GM18861 (cell line): ENCODE data around the gene CSK.
"Not testable (repeated sequence)": the region's sequence is repeated elsewhere in the genome, so short reads cannot be mapped to it uniquely, and the experiment has no call there.

Experiments used
- ATAC-seq: cut with Tn5 transposase; IDR thresholded peaks from one replicate; pipeline ENCODE4 v1.9.1; 2021; ENCODE audit not compliant: unreplicated experiment

Gene CSK

DNA sequence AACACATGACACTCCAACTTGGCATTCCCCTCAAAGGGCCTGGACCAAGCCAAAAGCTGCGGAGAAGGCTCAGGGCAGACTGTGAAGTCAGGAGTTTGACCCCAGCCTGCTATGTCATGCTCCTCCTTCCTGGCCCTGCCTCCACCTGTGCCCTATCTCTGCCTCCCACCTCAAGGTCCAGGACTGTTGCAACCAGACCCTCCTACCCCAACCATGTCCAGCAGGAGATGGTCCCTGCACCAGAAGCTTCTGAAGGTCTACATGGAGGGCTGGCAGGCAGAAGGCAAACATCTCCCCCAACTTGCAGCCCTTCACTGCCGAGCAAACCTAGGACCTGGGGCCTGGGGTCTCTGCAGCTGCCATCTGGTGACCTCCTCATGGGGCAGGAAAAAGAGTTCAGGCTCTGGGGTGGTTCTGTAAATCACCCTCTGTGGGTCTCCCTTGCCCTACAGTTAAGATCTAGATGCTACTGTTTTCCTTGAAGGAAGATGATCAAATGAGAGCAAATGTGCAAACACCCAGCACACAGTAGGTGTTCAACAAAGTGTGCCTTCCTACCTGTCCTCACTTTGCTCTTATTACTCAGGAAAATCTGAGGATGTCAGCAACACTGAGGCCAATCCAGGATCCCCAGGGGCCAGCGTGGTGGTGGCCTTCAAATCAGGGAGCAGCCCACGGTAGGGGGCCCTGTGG lies 11.5 kb upstream of the CSK start:
- no peak for ATAC-seq

DNA sequence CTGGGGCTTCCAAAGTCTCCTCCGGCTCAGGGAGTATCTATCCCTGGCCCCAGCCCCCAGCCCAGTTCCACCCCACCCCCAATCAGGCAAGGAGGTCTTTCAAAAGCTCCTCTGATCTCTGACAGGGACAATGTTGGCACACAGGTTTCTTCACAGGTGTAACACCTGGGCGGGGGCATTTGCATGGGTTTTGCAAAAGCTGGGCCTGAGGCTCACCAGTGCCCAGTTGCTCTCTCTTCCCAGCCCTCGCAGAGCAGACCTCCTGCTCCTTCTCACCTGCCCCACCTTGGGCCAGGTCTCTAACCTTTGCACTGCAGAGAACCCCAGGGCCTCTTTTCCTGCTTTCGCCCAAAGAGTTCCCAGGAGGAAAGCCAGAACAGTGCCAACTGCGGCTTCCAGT lies 8.6 kb upstream of the CSK start:
- ATAC-seq, result no peak

DNA sequence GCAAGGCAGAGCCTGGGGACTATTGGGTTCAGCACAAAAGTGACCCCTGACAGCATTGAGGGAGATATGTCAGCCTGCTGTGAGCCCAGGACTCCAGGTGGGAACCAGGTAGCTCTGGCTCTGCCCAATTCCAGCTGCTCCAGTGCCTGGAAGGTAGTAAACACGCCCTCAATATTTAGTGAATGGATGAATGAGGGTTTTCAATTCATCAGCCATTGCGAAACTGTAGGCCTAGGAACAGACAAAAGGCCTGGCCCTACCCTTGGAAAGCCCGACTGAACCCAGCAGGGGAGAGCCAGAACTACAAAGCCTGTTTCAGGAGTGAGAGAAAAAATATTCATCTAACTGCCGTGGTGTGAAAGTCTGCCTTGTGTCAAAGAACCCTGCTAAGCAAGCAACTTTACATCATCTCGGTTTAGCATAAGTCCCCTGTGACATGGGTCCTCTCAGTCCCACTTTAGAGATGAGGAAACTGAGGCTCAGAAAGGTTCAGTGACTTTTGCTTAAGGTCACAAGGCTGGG lies 8.1 kb upstream of the CSK start:
- ATAC-seq, result no peak

DNA sequence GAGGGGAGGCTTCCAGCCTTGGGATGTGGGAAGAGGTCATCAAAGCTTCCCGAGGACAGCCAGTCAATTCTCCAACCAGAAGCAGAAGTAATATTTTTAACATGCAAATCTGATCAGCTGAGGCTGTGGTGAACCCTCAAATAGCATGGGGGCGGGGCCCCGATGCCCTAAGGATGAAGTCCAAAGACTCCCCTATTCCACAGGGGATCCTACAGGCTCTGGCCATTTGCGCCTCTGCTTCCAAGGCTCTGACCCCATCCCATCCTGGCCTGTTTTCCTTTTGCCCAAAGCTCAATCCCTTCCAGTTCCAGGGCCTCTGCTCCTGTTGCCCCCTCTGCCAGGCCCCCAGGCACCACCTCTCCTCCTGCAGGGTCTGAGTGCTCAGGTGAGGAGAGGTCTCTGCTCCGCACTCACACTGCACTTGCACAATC lies 6.7 kb upstream of the CSK start:
- ATAC-seq, result no peak

DNA sequence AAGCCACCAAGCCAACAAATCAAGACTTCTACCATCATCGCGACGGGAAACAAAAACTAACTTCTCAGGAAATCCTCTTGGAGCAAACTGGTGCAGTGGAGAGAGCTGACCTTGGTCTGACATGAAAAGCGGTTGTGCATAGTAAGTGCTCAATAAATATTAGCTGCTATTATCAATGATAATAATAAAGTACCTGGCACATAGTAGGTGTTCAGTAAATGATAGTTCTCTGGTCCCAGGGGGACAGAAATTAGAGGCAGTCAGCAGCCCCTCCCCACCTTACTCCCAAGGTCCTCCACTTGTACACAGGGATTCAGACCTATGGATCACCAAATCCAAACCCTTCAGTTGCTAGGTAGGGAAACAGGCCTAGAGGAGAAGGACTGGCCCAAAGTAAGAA lies 6.0 kb upstream of the CSK start:
- ATAC-seq, result no peak

DNA sequence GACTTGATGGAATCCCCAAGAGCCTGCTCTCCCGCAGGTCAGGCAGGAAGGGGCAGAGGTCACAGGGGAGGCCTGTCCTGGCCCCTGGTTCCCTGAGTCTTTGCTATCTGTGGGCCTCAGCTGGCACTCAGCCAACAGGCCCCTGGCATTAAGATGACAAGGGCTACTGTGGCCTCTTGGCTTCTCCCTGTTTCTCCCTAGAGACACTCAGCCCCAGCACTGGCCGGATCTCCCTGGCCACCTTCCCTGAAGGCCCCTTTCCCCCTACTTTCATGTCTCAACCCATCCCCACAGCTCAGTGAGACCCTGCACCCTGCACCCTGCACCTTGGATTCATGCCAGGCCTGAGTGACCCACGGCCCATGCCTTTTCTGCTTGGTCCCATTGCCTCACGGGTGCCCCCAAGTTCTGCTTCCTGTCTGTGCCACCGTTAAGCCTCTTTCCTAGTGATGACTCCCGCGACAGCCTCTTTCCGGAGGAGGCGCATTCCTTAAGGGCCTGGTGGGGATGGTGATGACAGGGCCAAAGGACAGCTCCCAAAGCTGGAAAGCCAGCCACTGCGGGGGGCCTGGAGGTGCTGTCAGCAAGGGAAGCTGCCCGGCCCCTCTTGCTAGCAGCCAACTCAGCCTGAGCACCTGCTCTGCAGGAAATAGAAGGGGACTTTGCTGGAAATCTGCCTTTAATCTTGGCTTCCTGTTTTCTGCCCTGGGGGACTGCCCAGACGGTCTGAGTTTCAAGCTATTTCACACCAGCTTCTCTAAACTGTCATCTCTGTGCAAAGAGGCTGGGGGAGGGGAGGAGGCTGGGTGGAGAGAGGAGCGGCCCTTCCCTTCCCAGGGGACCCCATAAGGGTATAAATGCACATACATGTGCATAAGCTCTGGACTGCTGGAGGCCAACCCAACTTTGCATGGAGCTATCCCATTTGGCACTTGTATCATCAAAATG lies 4.8 kb upstream of the CSK start:
- ATAC-seq, result peak; percentile 34

DNA sequence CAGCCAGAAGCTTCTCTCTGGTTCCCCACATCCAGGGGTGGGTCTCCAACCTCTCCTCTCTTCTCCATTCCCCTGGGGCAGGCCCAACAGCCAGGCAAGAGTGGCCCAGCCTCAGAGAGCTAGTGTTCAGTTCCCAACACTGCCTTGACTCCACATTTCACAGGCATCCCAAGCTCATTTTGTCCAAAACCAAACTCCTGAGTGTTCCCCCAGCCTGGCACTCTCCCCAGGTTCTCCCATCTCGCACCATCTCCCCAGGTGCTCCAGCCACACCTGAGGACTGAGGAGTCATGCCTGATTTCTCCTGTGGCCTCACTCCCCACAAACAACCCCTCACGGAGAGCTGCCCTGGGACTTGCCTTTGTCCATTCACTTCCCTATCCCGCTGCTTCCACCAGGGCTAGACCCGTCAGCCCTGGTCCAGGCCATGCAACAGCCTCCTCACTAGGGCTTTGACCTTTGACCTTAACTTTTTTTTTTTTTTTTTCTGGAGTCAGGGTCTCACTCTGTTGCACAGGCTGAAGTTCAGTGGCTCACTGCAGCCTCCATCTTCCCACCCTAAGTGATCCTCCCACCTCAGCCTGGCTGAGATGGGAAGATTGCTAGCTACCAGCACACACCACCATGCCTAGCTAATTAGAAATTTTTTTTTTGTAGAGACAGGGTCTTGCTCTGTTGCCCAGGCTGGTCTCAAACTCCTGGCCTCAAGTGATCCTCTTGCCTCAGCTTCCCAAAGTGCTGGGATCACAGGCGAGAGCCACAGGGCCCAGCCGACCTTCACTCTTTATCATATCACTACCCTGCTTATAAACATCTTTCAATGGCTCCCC lies 3.9 kb upstream of the CSK start:
- peak; percentile 0 for ATAC-seq

DNA sequence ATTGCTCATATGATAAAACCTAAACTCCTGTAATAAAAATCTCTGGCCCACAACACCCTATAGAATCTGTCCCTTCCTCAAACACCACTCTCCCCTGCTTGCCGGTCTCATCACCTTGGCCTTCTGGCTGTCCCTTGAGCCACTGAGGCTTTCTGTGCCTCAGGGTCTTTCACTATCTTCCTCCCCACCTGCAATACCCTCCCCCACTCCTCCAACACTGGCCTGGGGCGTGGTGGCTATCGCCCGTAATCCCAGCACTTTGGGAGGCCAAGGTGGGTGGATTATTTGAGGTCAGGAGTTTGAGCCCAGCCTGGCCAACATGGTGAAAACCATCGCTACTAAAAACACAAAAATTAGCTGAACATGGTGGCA lies 3.3 kb upstream of the CSK start:
- ATAC-seq, result no peak

DNA sequence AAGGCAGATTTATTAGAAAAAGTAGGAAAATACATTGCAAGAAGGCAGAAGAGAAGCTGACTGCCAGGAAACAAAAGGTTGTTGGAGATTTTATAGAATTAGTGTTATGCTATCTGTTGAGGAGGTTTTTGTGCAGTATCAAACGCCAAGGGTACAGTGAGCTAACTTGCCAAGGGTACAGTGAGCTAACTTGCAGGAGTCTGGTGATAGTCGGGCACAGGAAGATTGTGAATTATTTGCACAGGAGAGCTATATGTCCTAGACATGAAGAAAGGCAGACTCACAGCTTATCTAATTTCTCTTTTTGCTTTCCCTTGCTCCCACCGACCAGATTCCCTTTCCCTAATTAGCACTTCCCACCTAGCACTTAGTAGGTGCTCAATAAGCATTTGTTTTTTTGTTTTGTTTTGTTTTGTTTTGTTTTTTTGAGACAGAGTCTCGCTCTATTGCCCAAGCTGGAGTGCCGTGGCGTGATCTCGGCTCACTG lies 2.7 kb upstream of the CSK start:
- no peak for ATAC-seq

DNA sequence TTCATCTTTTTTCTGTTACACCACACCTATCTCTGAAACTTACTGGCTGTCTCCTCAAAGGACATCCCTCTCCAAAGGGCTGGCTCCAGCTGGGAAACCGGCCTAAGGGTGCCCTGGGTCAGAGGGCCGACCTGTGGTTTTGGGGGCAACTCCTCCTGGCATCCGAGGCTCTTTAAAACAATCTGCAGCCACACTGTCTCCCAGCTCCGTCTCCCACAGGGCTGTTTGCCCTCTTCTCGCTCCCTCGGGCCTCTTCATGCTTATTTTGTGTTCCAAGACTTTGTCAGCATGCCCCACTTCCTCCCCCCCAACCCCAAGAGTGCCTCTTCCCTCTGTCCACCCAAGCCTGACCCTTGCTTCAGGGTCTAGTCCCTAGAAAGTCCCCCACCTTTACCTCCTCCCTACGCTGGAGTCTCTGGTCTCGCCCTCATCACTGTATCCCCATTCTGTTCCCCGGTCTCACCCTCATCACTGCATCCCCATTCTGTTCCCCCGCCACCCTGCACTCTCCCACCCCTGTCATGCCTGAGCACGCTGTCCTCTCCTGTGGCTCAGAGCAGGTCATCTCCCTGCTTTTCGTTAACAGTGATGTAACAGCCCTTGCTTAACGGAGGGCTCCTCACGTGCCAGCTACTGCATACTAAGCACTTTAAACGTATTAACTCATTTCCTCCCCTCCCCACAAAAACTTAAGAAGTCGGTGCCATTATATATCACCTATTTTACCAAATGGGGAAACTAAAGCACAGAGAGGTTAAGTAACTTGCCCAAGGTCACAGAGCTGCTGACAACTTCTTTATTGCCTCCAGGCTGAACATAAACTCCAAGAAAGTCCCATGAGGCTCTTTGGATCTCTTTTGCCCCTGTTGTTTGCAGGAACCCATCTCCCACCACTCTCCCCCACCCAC lies 1.1 kb upstream of the CSK start:
- ATAC-seq, result no peak

DNA sequence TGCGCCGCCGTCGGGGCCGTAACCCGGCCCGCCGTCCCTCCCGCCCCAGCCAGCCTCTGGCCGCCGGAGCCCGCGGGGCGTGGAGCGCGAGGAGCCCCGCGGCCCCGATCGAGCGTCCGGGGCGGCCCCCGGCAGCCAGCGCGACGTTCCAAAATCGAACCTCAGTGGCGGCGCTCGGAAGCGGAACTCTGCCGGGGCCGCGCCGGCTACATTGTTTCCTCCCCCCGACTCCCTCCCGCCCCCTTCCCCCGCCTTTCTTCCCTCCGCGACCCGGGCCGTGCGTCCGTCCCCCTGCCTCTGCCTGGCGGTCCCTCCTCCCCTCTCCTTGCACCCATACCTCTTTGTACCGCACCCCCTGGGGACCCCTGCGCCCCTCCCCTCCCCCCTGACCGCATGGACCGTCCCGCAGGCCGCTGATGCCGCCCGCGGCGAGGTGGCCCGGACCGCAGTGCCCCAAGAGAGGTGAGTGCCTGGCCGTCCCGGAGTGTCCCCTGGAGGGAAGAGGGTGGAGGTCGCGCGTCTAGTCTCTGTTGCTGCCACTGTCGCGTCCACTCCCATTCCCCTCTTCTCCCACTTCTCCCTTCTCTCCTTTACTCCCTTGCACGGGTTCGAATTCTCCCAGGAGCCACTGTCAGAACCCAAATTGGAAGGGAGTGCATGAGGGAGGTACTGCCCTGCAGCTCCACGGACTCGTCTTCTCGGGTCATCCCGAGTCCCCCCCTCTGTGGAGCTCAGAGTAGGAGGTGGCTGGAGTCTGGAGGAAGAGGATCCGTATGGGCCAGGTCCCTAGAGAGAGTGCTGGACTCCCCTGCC lies 585 bp downstream of the CSK start:
- ATAC-seq, result no peak

DNA sequence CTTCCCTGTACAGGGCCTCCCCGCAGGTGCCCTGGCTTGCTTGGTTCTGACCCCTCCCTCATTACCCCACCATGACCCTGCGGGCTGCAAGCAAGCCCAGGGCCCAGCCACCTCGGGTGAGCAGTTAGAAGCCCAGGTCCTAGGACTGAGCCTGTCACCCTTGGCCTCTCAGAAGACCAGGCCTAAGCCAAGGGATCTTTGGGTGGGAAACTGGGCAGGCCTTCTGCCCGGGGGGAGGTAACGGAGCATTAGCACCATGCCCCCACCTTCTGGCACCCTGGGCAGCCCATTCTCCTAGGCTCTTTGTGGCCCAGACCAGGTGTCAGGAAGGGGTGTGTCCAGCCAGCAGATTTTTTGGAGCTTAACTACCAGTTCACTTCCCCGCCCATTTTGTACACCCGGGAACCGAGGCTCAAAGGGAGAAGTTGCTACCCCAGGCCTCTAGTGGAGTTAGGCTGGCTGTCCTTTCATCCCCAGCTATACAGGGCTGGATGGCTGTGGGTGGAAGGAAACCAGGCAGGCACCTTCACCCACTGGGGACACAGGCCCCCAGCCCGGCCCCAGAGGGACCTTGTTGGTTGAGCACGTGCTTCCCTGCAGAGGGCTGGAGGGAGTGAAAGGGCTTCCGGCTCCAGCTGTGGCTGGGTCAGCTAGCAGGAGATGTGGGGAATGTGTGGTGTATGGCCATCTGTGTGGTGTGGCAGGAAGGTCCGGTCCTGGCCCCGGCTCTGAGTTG lies 1.4 kb downstream of the CSK start:
- no peak for ATAC-seq

DNA sequence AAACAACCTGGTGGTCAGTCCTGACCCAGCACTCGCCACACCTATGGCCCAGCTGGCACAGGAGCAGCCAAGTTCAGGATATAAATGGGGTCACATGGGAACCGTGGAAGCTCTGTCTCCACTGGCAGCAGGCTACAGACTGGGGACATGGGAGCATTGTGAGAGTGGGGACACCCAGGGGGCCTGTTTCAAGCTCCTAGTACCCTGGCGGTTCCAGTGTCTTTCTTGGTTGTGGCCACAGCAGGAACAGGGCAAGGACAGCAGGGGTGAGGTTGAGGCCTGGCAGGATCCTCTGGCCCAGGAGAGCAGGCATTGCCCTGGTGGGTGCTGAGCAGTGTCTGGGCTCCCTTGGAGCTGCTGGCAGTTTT lies 1.9 kb downstream of the CSK start:
- ATAC-seq, result no peak

DNA sequence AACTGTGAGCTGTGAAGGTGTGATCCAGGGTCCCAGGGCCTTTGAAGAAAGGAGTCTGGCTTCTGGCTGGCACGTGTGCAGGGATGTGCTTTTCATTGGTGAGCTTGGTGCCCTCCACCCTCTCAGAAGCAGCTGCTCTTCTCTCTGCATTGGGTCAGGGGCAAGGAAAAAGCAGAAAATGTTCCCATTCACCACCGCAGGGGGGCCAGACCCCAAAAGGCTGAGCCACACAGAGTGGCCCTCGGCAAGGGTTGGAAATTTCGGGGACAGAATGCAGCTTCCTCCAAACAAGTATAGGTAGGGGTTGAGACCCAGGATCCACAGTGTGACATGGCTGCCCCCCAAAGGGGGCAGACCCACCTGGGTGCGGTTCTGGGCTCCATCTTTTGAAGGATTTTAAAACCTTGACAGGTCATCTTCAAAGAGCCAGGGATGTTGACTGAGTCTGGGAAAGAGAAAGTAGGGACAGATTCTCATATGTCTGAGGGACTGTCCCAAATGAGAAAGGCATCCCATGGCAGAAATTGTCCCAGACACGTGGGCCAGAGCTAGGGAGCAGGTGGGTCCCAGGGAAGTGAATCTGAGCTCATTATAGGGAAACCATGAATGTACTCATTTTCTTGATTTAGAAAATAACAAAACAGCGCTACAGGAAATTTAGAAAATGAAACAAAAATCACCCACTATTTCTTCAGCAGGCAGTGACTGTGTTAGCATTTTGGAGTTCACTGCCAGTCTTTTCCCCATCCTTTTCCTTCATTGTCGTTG lies 2.7 kb downstream of the CSK start:
- no peak for ATAC-seq

DNA sequence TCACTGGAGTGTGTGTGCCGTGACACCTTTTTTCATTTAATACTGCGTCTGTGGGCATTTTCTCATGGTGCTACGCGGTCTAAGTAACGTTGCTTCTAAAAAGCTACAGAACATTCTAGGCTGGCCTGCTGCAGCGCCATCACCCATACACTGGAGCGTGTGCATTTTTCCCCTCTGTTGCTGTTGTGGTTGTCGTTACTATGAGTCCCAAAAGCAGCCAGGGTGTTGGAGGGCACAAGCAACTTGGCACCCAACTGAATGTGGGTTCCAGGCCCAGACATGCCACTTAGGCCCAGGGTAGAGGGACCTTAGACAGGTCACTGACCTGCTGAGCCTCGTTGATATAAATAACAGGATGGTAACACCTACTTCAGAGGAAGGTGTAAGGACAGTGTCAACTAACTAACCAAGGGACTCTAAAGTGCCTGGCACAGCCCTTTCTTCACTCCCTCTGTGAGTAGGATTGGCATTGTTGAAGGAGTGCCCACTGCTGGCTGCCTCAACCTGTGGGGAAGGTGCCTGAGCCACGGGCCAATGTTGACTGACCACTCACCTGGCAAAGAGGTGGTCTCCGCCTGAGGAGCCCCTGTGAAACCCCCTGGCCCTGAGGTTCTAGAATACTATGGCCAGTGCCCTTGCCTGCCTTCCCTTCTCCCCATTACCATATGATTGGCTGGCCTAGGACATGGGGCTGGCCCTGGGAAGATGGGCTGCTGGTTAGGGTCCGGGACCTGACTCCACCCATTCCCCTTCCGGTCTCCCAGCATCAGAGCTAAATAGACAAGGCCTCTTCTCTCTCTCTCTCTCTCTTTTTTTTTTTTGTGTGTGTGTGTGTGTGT lies 3.5 kb downstream of the CSK start:
- ATAC-seq, result no peak

DNA sequence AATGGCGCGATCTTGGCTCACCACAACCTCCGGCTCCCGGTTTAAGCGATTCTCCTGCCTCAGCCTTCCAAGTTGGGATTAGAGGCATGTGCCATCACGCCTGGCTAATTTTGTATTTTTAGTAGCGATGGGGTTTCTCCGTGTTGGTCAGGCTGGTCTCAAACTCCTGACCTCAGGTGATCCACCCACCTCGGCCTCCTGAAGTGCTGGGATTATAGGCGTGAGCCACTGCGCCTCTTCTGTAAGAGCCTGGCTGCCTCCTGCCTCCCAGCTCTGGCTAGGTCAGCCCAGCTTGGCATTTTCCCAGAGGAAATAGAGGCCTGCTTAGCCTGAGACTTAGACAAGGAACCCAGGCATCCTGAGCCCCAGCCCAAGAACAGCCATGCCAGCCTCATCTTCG lies 4.2 kb downstream of the CSK start:
- ATAC-seq, result not testable (repeated sequence)

DNA sequence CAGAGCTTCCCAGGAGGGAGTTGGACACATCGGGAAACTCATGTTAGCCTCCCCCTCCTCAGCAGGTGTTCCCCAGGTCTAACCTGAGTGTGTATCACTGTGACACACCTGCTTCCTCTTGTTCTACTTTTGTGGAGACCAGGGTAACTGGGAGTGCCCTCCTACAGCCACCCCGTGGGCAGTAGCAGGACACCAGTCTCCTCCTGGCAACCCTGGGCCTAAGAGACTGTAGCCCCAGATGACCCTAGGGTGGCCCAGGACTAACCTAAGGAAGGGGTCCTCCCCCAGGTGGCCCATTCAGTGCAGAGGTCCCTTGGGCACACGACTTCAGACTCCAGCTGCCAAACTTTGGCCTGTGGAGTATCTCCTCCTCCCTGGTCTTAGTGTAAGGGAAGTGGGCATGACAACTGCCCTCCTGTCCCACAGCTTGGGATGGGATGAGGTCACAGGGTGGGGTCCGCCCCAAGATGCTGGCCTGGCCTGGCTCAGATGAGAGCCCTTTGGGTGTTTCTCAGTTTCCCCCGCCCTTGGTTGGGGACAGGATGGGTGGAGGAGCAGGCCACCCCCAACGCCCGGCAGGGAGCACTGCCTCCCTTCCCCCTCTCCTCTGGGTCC lies 4.8 kb downstream of the CSK start:
- ATAC-seq, result no peak
